Stomach (tissue), 9 donors: ENCODE results near the gene RNU7-1. TPM values are rescaled to one million over a fixed set of nuclear protein-coding genes. Genes with fewer than 3 reads are reported as not detected.

Experiments used
- DNase-seq, 2 donors: peaks; one replicate each; pipeline versions ENCODE4 v3.0.0 to v3.0.0-alpha.2; 2013 to 2019
- H3K27ac ChIP-seq, 5 donors: fragments of 200-600 bp in 4 of 5; sonication (generic) in 4 of 5; one replicate each; pipeline ENCODE4 v1.5.1; 2013 to 2019; ENCODE audit warnings: mild to moderate bottlenecking in 1 of 5, moderate library complexity in 1 of 5
- H3K27me3 ChIP-seq, 3 donors: fragments of 200-600 bp; sonication (generic); one replicate each; pipeline ENCODE4 v1.5.1; 2017 to 2019; ENCODE audit warnings: mixed run types in 1 of 3
- H3K36me3 ChIP-seq, 4 donors: fragments of 200-600 bp; sonication (generic); 1 replicate in 3 of 4; 2 replicates in 1 of 4; pipeline ENCODE4 v1.5.1; 2016 to 2019
- H3K4me1 ChIP-seq, 4 donors: fragments of 200-600 bp; sonication (generic); one replicate each; pipeline ENCODE4 v1.5.1; 2016 to 2019
- H3K4me3 ChIP-seq, 4 donors: fragments of 200-600 bp; sonication (generic) in 3 of 4; one replicate each; pipeline ENCODE4 v1.5.1; 2016 to 2019; ENCODE audit warnings: mild to moderate bottlenecking in 1 of 4
- H3K9me3 ChIP-seq, 4 donors: fragments of 200-600 bp; sonication (generic); one replicate each; pipeline ENCODE4 v1.5.1; 2016 to 2019
- EP300 ChIP-seq: sonication (generic); formaldehyde crosslinking; IDR thresholded peaks from one replicate; pipeline ENCODE4 v1.6.1; 2017; ENCODE audit warnings: antibody characterized with exemption
- POLR2A ChIP-seq, 4 donors: fragments of 450-650 bp; IDR thresholded peaks; one replicate each; pipeline ENCODE4 v1.6.1; 2016; ENCODE audit warnings: antibody characterized with exemption in 4 of 4, control low read depth in 2 of 4, mild to moderate bottlenecking in 1 of 4, moderate library complexity in 1 of 4
- POLR2AphosphoS5 ChIP-seq, 3 donors: sonication (generic); formaldehyde crosslinking; IDR thresholded peaks; one replicate each; pipeline ENCODE4 v1.6.1; 2016; ENCODE audit warnings: antibody characterized with exemption in 3 of 3
- WGBS, 5 donors: extraction: QIAGEN DNeasy Blood & Tissue Kit in 3 of 5; methylation state at CpG; one replicate each; pipeline versions ENCODE4 v1.1.5 to v1.1.7; 2013 to 2018; 5-methylcytosine and 5-hydroxymethylcytosine counted together
- intact Hi-C: fragments of 100-400 bp; cut with DNase I; formaldehyde crosslinking; loops from one replicate; pipeline ENCODE4 v1.15.1; 2023; ENCODE audit warnings: low total_unique reads
- polyA plus RNA-seq, 3 donors: library from polyadenylated mRNA; stranded (reverse); fragments of 200-250 nt; gene quantifications; one replicate each; pipeline ENCODE4 v1.2.3, GENCODE V29; 2013
- total RNA-seq, 5 donors: library from RNA; depleted of rRNA; stranded (reverse); fragments of >200 nt; gene quantifications; one replicate each; pipeline versions ENCODE4 v1.1.0 to v1.2.3, GENCODE V29; 2014 to 2016
- TF ChIP-seq, protein P1 (sequence below), 7 experiments: fragments of 450-650 bp in 4 of 7; fragments of 200-600 bp in 3 of 7; sonication (generic) in 3 of 7; IDR thresholded peaks; one replicate each; pipeline ENCODE4 v1.5.1; 2016 to 2019; ENCODE audit warnings: antibody characterized with exemption in 7 of 7, control low read depth in 2 of 7, mild to moderate bottlenecking in 1 of 7
- donor health status: healthy with polysubstance abuse.
- donor health status: Bipolar disorder and iron deficiency.
- donor health status: healthy.

The RNU7-1 gene
- total and polyA plus RNA-seq, 8 donors: not detected

- H3K4me3 ChIP-seq: peak overlapping the region in 2 of 4 donors; percentile 78 to 79
- intact Hi-C loops: no loop called here
- WGBS, 5 donors: 62 to 81% (median 78%) methylated on average over 8 to 14 of the region's 14 CpGs
- no peak for DNase-seq
- TF ChIP-seq, protein P1, sequence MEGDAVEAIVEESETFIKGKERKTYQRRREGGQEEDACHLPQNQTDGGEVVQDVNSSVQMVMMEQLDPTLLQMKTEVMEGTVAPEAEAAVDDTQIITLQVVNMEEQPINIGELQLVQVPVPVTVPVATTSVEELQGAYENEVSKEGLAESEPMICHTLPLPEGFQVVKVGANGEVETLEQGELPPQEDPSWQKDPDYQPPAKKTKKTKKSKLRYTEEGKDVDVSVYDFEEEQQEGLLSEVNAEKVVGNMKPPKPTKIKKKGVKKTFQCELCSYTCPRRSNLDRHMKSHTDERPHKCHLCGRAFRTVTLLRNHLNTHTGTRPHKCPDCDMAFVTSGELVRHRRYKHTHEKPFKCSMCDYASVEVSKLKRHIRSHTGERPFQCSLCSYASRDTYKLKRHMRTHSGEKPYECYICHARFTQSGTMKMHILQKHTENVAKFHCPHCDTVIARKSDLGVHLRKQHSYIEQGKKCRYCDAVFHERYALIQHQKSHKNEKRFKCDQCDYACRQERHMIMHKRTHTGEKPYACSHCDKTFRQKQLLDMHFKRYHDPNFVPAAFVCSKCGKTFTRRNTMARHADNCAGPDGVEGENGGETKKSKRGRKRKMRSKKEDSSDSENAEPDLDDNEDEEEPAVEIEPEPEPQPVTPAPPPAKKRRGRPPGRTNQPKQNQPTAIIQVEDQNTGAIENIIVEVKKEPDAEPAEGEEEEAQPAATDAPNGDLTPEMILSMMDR (IDR thresholded peaks at IDR 0.05): no peak
- TF ChIP-seq POLR2AphosphoS5 (IDR thresholded peaks at IDR 0.05) (no peak), POLR2A (IDR thresholded peaks at IDR 0.05) (no peak), EP300 (no peak)
- peaks cover 18 to 30% (median 26%) of the 10 kb centered on the region in 4 donors for H3K4me1 ChIP-seq
- H3K27me3 ChIP-seq: peaks cover 0 to 32% (median 11%) of the 10 kb centered on the region in 3 donors
- no peaks in the 10 kb centered on the region for H3K9me3 ChIP-seq
- H3K27ac ChIP-seq: peak overlapping the region in 1 of 5 donors; percentile 88
- peaks cover 0 to 42% (median 27%) of the 10 kb centered on the region in 4 donors for H3K36me3 ChIP-seq
Measured at GRCh38 chr12:6915789-6916285, 27.8 kb upstream of the RNU7-1 start.

GRCh38 chr12:6916426-6917200, 27.0 kb upstream of the RNU7-1 start:
- intact Hi-C loops: no loop called here
- TF ChIP-seq POLR2A (IDR thresholded peaks at IDR 0.05): no peak
- TF ChIP-seq, protein P1 (IDR thresholded peaks at IDR 0.05): no peak
- TF ChIP-seq EP300: no peak
- no peak for TF ChIP-seq POLR2AphosphoS5 (IDR thresholded peaks at IDR 0.05)

GRCh38 chr12:6917491-6918231, 26.0 kb upstream of the RNU7-1 start:
- H3K4me1 ChIP-seq: peaks cover 18 to 30% (median 26%) of the 10 kb centered on the region in 4 donors
- peaks cover 0 to 59% (median 41%) of the 10 kb centered on the region in 4 donors for H3K36me3 ChIP-seq
- H3K4me3 ChIP-seq: no peak overlapping the region
- H3K9me3 ChIP-seq: no peaks in the 10 kb centered on the region
- 78 to 93% (median 88%) methylated on average over 7 to 14 of the region's 14 CpGs for WGBS, 5 donors
- H3K27me3 ChIP-seq: peaks cover 0 to 29% (median 11%) of the 10 kb centered on the region in 3 donors
- DNase-seq: no peak
- H3K27ac ChIP-seq: no peak overlapping the region
- TF ChIP-seq POLR2A (IDR thresholded peaks at IDR 0.05) (no peak), POLR2AphosphoS5 (IDR thresholded peaks at IDR 0.05) (no peak), EP300 (no peak)
- TF ChIP-seq, protein P1 (IDR thresholded peaks at IDR 0.05): no peak
- intact Hi-C loops: no loop called here

More at GRCh38 chr12:6916426-6917200, 27.0 kb upstream of the RNU7-1 start:
- peaks cover 0 to 50% (median 32%) of the 10 kb centered on the region in 4 donors for H3K36me3 ChIP-seq
- peaks cover 18 to 30% (median 26%) of the 10 kb centered on the region in 4 donors for H3K4me1 ChIP-seq
- 92 to 94% (median 93%) methylated on average over 11 of the region's 11 CpGs for WGBS, 5 donors
- no peak overlapping the region for H3K4me3 ChIP-seq
- no peak for DNase-seq
- H3K27ac ChIP-seq: no peak overlapping the region
- H3K9me3 ChIP-seq: no peaks in the 10 kb centered on the region
- H3K27me3 ChIP-seq: peaks cover 0 to 32% (median 11%) of the 10 kb centered on the region in 3 donors

DNA sequence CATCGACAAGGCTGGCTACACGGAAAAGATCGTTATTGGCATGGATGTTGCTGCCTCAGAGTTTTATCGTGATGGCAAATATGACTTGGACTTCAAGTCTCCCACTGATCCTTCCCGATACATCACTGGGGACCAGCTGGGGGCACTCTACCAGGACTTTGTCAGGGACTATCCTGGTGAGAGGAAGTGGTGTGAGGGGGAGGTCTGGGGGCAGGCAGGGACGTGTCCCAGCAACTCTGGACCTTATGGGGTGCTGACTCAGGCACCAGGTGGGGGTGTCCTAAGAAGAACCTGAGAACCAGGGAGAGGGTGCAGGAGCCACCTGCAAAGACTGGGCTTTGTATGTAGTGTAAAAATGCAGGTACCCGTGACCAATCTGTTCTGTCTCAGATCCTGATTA, 24.0 kb upstream of the RNU7-1 start:
- intact Hi-C loops: no loop called here
- DNase-seq: no peak
- TF ChIP-seq, protein P1 (IDR thresholded peaks at IDR 0.05): no peak
- TF ChIP-seq POLR2A (IDR thresholded peaks at IDR 0.05): no peak
- no peak for TF ChIP-seq EP300
- no peak for TF ChIP-seq POLR2AphosphoS5 (IDR thresholded peaks at IDR 0.05)
- peaks cover 0 to 12% (median 0%) of the 10 kb centered on the region in 3 donors for H3K27me3 ChIP-seq
- peaks cover 0 to 69% (median 46%) of the 10 kb centered on the region in 4 donors for H3K36me3 ChIP-seq
- H3K27ac ChIP-seq: no peak overlapping the region
- 63 to 76% (median 75%) methylated on average over 7 of the region's 7 CpGs for WGBS, 5 donors
- H3K9me3 ChIP-seq: no peaks in the 10 kb centered on the region
- H3K4me3 ChIP-seq: no peak overlapping the region
- peaks cover 15 to 37% (median 23%) of the 10 kb centered on the region in 4 donors for H3K4me1 ChIP-seq
